SK-N-SH treated with all-trans-retinoic acid at 6 μM for 48 hours (cell line): Measurements from ENCODE around the gene LYPD3.

Experiments used
- CREB5 ChIP-seq: fragments of 250-450 bp; sonication (Bioruptor Pico); IDR thresholded peaks from 2 replicates; pipeline ENCODE4 v1.5.1; 2020; ENCODE audit warnings: low read depth, mild to moderate bottlenecking, moderate library complexity
- CSDC2 ChIP-seq: fragments of 250-450 bp; sonication (Bioruptor Pico); IDR thresholded peaks from 2 replicates; pipeline ENCODE4 v1.5.0; 2020; ENCODE audit warnings: mild to moderate bottlenecking, moderate library complexity
- CSRNP3 ChIP-seq: fragments of 250-450 bp; sonication (Bioruptor Pico); IDR thresholded peaks from 2 replicates; pipeline ENCODE4 v1.5.1; 2021; ENCODE audit warnings: mild to moderate bottlenecking, moderate library complexity
- GLIS3 ChIP-seq: fragments of 250-450 bp; sonication (Bioruptor Pico); IDR thresholded peaks from 2 replicates; pipeline ENCODE4 v1.5.0; 2020; ENCODE audit warnings: mild to moderate bottlenecking, moderate library complexity
- PATZ1 ChIP-seq: fragments of 250-450 bp; sonication (Bioruptor Pico); IDR thresholded peaks from 2 replicates; pipeline ENCODE4 v1.8.0; 2020; ENCODE audit warnings: mild to moderate bottlenecking, moderate library complexity, borderline replicate concordance
- PPARA ChIP-seq: fragments of 250-450 bp; sonication (Bioruptor Pico); IDR thresholded peaks from 2 replicates; pipeline ENCODE4 v1.5.0; 2020; ENCODE audit warnings: mild to moderate bottlenecking, borderline replicate concordance
- RARB ChIP-seq: fragments of 250-450 bp; sonication (Bioruptor Pico); IDR thresholded peaks from 2 replicates; pipeline ENCODE4 v1.8.0; 2021; ENCODE audit warnings: mild to moderate bottlenecking, moderate library complexity
- SNAI2 ChIP-seq: fragments of 250-450 bp; sonication (Bioruptor Pico); IDR thresholded peaks from 2 replicates; pipeline ENCODE4 v1.5.0; 2020; ENCODE audit warnings: mild to moderate bottlenecking, moderate library complexity
- TCF4 ChIP-seq: fragments of 250-450 bp; sonication (Bioruptor Pico); IDR thresholded peaks from 2 replicates; pipeline ENCODE4 v1.8.0; 2021; ENCODE audit warnings: mild to moderate bottlenecking, moderate library complexity, borderline replicate concordance
- TOX ChIP-seq: fragments of 250-450 bp; sonication (Bioruptor Pico); IDR thresholded peaks from 2 replicates; pipeline ENCODE4 v1.8.0; 2021; ENCODE audit warnings: mild to moderate bottlenecking, moderate library complexity, borderline replicate concordance
- TSHZ2 ChIP-seq: fragments of 250-450 bp; sonication (Bioruptor Pico); IDR thresholded peaks from 2 replicates; pipeline ENCODE4 v1.5.0; 2020; ENCODE audit warnings: mild to moderate bottlenecking, moderate library complexity
- ZC3H10 ChIP-seq: fragments of 250-450 bp; sonication (Bioruptor Pico); IDR thresholded peaks from 2 replicates; pipeline ENCODE4 v1.5.1; 2021; ENCODE audit warnings: mild to moderate bottlenecking, moderate library complexity
- ZFP3 ChIP-seq: fragments of 250-450 bp; sonication (Bioruptor Pico); IDR thresholded peaks from 2 replicates; pipeline ENCODE4 v1.5.0; 2020; ENCODE audit warnings: mild to moderate bottlenecking, moderate library complexity
- ZFP30 ChIP-seq: fragments of 450-650 bp; formaldehyde crosslinking; IDR thresholded peaks from 2 replicates; pipeline ENCODE4 v1.5.0; 2022; ENCODE audit warnings: mild to moderate bottlenecking, moderate library complexity

- TF ChIP-seq PPARA: no peak
- TF ChIP-seq PATZ1 (CRISPR knock-in tag): no peak
- TF ChIP-seq GLIS3 (CRISPR knock-in tag): no peak
- TF ChIP-seq TSHZ2: no peak
- no peak for TF ChIP-seq CREB5 (CRISPR knock-in tag)
- TF ChIP-seq TOX: no peak
- no peak for TF ChIP-seq ZFP30
- TF ChIP-seq TCF4: no peak
- no peak for TF ChIP-seq CSRNP3 (CRISPR knock-in tag)
- TF ChIP-seq SNAI2 (CRISPR knock-in tag): no peak
- TF ChIP-seq RARB (CRISPR knock-in tag): no peak
- no peak for TF ChIP-seq ZFP3 (CRISPR knock-in tag)
- no peak for TF ChIP-seq CSDC2 (CRISPR knock-in tag)
- TF ChIP-seq ZC3H10 (CRISPR knock-in tag): no peak
These were observed 45.9 kb upstream of the LYPD3 start for GRCh38 chr19:43511324-43511723.
